Endothelial cell of umbilical vein (primary cell): ENCODE results near the gene TBX15. TPM values are rescaled to one million over a fixed set of nuclear protein-coding genes. Genes with fewer than 3 reads are reported as not detected.

Experiments used
- BruUV-seq: library from RNA; stranded (reverse); fragments of 400-500 nt; replicated peaks from 2 replicates; lab custom pipeline; 2021; lab: Mats Ljungman, UMichigan
- CTCF ChIA-PET: fragments of 300-600, 350-600 bp; sonication (Branson Sonifier 250); formaldehyde crosslinking; loops from one replicate; lab custom pipeline; 2021; ENCODE audit warnings: antibody characterized with exemption, inconsistent platforms; lab: Charles Lee
- POLR2A ChIA-PET: fragments of 300-600, 350-600 bp; sonication (Branson Sonifier 250); formaldehyde crosslinking; loops from one replicate; lab custom pipeline; 2021; ENCODE audit warnings: antibody characterized with exemption, inconsistent platforms; lab: Charles Lee
- DNase-seq: peaks from one replicate; pipeline ENCODE4 v3.0.0-alpha.2; 2011; ENCODE audit warnings: low read depth, low spot score
- FAIRE-seq: peaks from 2 replicates; lab custom pipeline; 2011; peaks lifted over from hg19 to GRCh38; lab: Jason Lieb, UNC
- H2AFZ ChIP-seq: 2 replicates; pipeline ENCODE4 v1.6.0; 2012; ENCODE audit warnings: low read depth, low read length, control low read depth, inconsistent platforms
- H3K27ac ChIP-seq: 2 replicates; pipeline ENCODE4 v1.5.1; 2011; ENCODE audit warnings: low read depth, mild to moderate bottlenecking, control low read depth, low read length, moderate library complexity; ENCODE audit not compliant: insufficient read depth
- H3K27me3 ChIP-seq, 2 experiments: 2 replicates each; pipeline versions ENCODE4 v1.6.0 to v1.6.1; 2011; ENCODE audit warnings: low read length in 2 of 2, mixed read lengths in 1 of 2; ENCODE audit not compliant: control insufficient read depth in 2 of 2, insufficient read depth in 2 of 2
- H3K36me3 ChIP-seq, 2 experiments: 2 replicates in 1 of 2; 3 replicates in 1 of 2; pipeline ENCODE4 v1.5.1; 2011; ENCODE audit warnings: low read length in 2 of 2, mild to moderate bottlenecking in 1 of 2, moderate library complexity in 1 of 2; ENCODE audit not compliant: control insufficient read depth in 2 of 2, insufficient read depth in 2 of 2; ENCODE audit errors: extremely low read depth in 1 of 2
- H3K4me1 ChIP-seq: 3 replicates; pipeline ENCODE4 v1.5.1; 2011; ENCODE audit warnings: mild to moderate bottlenecking, low read length; ENCODE audit not compliant: control insufficient read depth, insufficient read depth; ENCODE audit errors: extremely low read depth
- H3K4me2 ChIP-seq: 2 replicates; pipeline ENCODE4 v1.6.1; 2011; ENCODE audit warnings: low read length, control low read depth, mixed read lengths; ENCODE audit not compliant: insufficient read depth
- H3K4me3 ChIP-seq, 3 experiments: fragments of 200-600 bp in 1 of 3; sonication (generic), shearing (Covaris generic) in 1 of 3; replicated peaks in 1 of 3; 2 replicates each; pipeline ENCODE4 v1.5.1; 2011 to 2016; ENCODE audit warnings: control low read depth in 3 of 3, low read length in 3 of 3, mild to moderate bottlenecking in 2 of 3, inconsistent platforms in 1 of 3, low read depth in 1 of 3, moderate library complexity in 1 of 3; ENCODE audit not compliant: insufficient read depth in 1 of 3
- H3K79me2 ChIP-seq: 2 replicates; pipeline ENCODE4 v1.6.0; 2012; ENCODE audit warnings: low read length, inconsistent platforms; ENCODE audit not compliant: control insufficient read depth, insufficient read depth
- H3K9ac ChIP-seq: replicated peaks from 2 replicates; pipeline ENCODE3; 2011; ENCODE audit warnings: low read length, control low read depth; ENCODE audit not compliant: insufficient read depth; ENCODE audit errors: extremely low read depth
- H3K9me1 ChIP-seq: replicated peaks from 3 replicates; pipeline ENCODE4 v1.6.0; 2011; ENCODE audit warnings: mild to moderate bottlenecking, low read length; ENCODE audit not compliant: control insufficient read depth, insufficient read depth; ENCODE audit errors: extremely low read depth
- H3K9me3 ChIP-seq: replicated peaks from 2 replicates; pipeline ENCODE4 v1.5.1; 2012; ENCODE audit warnings: low read length, inconsistent platforms; ENCODE audit not compliant: control insufficient read depth, insufficient read depth
- H4K20me1 ChIP-seq: replicated peaks from 2 replicates; pipeline ENCODE3; 2011; ENCODE audit warnings: mild to moderate bottlenecking, low read length; ENCODE audit not compliant: control insufficient read depth, insufficient read depth; ENCODE audit errors: extremely low read depth
- EZH2 ChIP-seq: IDR thresholded peaks from 2 replicates; pipeline ENCODE4 v1.6.1; 2012; ENCODE audit warnings: borderline replicate concordance, low read depth, mild to moderate bottlenecking, moderate library complexity, low read length, inconsistent platforms; ENCODE audit not compliant: severe bottlenecking
- FOS ChIP-seq: IDR thresholded peaks from 2 replicates; pipeline ENCODE4 v1.6.1; 2011; ENCODE audit warnings: mild to moderate bottlenecking, low read length, moderate library complexity, borderline replicate concordance; ENCODE audit not compliant: insufficient read depth
- GATA2 ChIP-seq: IDR thresholded peaks from 2 replicates; pipeline ENCODE4 v1.7.0; 2011; ENCODE audit warnings: low read depth, mild to moderate bottlenecking, moderate library complexity, mixed read lengths, low read length; ENCODE audit not compliant: insufficient read length, insufficient read depth
- JUN ChIP-seq: IDR thresholded peaks from 2 replicates; pipeline ENCODE4 v1.6.1; 2011; ENCODE audit warnings: borderline replicate concordance, low read depth; ENCODE audit not compliant: insufficient read length, insufficient read depth
- MYC ChIP-seq: IDR thresholded peaks from one replicate; pipeline ENCODE4 v1.6.1; 2011; ENCODE audit warnings: mild to moderate bottlenecking, low read depth, low read length
- POLR2A ChIP-seq: IDR thresholded peaks from 2 replicates; pipeline ENCODE4 v1.6.1; 2012; ENCODE audit warnings: low read depth, mild to moderate bottlenecking, control low read depth, low read length
- POLR2AphosphoS5 ChIP-seq: IDR thresholded peaks from 2 replicates; pipeline ENCODE4 v1.6.1; 2012; ENCODE audit warnings: low read depth, mild to moderate bottlenecking, control low read depth, low read length, moderate library complexity; ENCODE audit not compliant: insufficient read depth
- dilution Hi-C: fragments of 300-500 bp; cut with MboI; formaldehyde crosslinking; loops from one replicate; pipeline ENCODE4 v1.15.0; 2019; ENCODE audit warnings: low sequenced_read_pairs; ENCODE audit not compliant: extremely low pct_ligation_motif_present
- intact Hi-C: fragments of 100-400 bp; cut with micrococcal nuclease; formaldehyde crosslinking; loops from one replicate; pipeline ENCODE4 v1.10.0; 2022
- polyA plus RNA-seq, 4 experiments: library from polyadenylated mRNA; depleted of rRNA in 3 of 4; stranded (reverse) in 3 of 4; unstranded in 1 of 4; fragments of >200 nt; gene quantifications; 2 replicates each; pipeline versions ENCODE4 v1.2.1 to v1.2.3, GENCODE V29; 2011 to 2012; ENCODE audit warnings: missing spikeins in 1 of 4
- total RNA-seq: library from RNA; stranded (reverse); gene quantifications from 2 replicates; pipeline ENCODE4 v1.2.3, GENCODE V29; 2021
- TF ChIP-seq, protein P1 (sequence below): IDR thresholded peaks from 2 replicates; pipeline ENCODE4 v1.6.1; 2011; ENCODE audit not compliant: insufficient read depth, insufficient read length
- TF ChIP-seq, protein P2 (sequence below), 2 donors: IDR thresholded peaks; 1 replicate in 1 of 2; 2 replicates in 1 of 2; pipeline ENCODE4 v1.5.1; 2011; ENCODE audit warnings: low read length in 2 of 2, mild to moderate bottlenecking in 2 of 2, moderate library complexity in 2 of 2, control low read depth in 1 of 2, inconsistent platforms in 1 of 2, low read depth in 1 of 2; ENCODE audit not compliant: insufficient read depth in 1 of 2; ENCODE audit errors: extremely low read depth in 1 of 2

TBX15 gene
- total and polyA plus RNA-seq, 2 donors (not counting 3 experiments of a cell fraction or from before 2014, with no cell fraction given), result 0.01 TPM; not detected in 1

DNA sequence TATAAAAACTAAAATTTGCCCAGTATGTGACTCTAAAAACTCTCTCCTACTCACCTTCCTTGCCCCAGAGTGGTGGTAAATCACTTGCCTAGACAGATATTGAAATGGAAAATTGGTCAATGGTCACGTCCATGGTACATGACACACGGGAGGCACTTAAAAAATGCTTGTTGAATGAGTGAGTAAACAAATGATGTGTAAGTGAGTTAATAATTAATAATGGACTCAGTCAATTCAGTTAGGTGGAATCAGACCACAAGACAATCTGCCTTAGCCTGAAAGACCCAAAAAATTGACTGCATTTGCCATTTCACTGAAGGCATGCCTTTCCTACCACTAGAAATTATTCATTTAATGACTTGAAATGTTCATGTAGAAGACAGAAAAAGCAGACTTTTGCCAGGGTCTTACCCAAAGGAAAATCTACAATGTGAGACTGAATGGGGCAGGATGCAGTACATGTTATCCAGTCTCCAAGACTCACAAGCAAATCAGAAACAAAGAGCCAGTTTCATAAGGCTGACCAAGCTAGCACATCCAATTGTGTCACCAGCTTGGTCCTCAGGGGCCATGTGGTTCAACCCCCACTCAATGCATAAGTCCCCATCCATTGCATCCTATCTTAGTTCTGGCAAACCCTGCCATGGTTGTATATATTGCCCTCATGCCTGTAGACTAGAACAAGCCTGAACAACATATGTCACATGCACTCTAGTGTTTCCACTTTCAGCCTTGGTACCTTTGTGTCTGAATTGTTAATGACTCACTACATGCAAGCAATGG, 73.6 kb downstream of the TBX15 start:
- no peak overlapping the region for H2AFZ ChIP-seq
- no peak overlapping the region for H3K9ac ChIP-seq
- CTCF ChIA-PET, result no interaction called here
- FAIRE-seq (no peak), DNase-seq (no peak)
- intact Hi-C loops (no loop called here), dilution Hi-C loops (no loop called here)
- POLR2A ChIA-PET, result no interaction called here
- BruUV-seq, result no TSS peak
- no peaks in the 10 kb centered on the region for H4K20me1 ChIP-seq
- H3K36me3 ChIP-seq, result no peaks in the 10 kb centered on the region
- H3K4me1 ChIP-seq, result no peaks in the 10 kb centered on the region
- no peak overlapping the region for H3K4me2 ChIP-seq
- H3K4me3 ChIP-seq, result no peak overlapping the region
- no peak overlapping the region for H3K27ac ChIP-seq
- no peaks in the 10 kb centered on the region for H3K27me3 ChIP-seq
- no peaks in the 10 kb centered on the region for H3K9me1 ChIP-seq
- H3K9me3 ChIP-seq, result no peaks in the 10 kb centered on the region
- no peaks in the 10 kb centered on the region for H3K79me2 ChIP-seq
- TF ChIP-seq FOS (no peak), EZH2 (no peak), POLR2AphosphoS5 (no peak), MYC (no peak), POLR2A (no peak), GATA2 (no peak), JUN (no peak)
- TF ChIP-seq, protein P1, sequence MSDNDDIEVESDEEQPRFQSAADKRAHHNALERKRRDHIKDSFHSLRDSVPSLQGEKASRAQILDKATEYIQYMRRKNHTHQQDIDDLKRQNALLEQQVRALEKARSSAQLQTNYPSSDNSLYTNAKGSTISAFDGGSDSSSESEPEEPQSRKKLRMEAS, result no peak
- TF ChIP-seq, protein P2, sequence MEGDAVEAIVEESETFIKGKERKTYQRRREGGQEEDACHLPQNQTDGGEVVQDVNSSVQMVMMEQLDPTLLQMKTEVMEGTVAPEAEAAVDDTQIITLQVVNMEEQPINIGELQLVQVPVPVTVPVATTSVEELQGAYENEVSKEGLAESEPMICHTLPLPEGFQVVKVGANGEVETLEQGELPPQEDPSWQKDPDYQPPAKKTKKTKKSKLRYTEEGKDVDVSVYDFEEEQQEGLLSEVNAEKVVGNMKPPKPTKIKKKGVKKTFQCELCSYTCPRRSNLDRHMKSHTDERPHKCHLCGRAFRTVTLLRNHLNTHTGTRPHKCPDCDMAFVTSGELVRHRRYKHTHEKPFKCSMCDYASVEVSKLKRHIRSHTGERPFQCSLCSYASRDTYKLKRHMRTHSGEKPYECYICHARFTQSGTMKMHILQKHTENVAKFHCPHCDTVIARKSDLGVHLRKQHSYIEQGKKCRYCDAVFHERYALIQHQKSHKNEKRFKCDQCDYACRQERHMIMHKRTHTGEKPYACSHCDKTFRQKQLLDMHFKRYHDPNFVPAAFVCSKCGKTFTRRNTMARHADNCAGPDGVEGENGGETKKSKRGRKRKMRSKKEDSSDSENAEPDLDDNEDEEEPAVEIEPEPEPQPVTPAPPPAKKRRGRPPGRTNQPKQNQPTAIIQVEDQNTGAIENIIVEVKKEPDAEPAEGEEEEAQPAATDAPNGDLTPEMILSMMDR (IDR thresholded peaks at IDR 0.05; ENCODE audit: extremely low read depth in 1 of 2, insufficient read depth in 1 of 2, low read depth in 1 of 2, low read length in 2 of 2), result no peak
